IMR-90 (cell line): ENCODE results near the gene KAT6B. TPM values are rescaled to one million over a fixed set of nuclear protein-coding genes. Genes with fewer than 3 reads are reported as not detected.

Experiments
- ATAC-seq: fragments of 200-7000 bp; cut with Tn5 transposase; 2 replicates; pipeline ENCODE4 v1.9.1; 2020; ENCODE audit warnings: low read depth, mild to moderate bottlenecking, moderate library complexity
- BruUV-seq: library from RNA; stranded (reverse); fragments of 400-500 nt; replicated peaks from 2 replicates; lab custom pipeline; 2021; lab: Mats Ljungman, UMichigan
- CTCF ChIA-PET: fragments of 300-600 bp; formaldehyde crosslinking; extraction: SDS; loops from one replicate; lab custom pipeline; 2021; ENCODE audit warnings: antibody characterized with exemption; lab: Yijun Ruan, JAX
- POLR2A ChIA-PET: fragments of 300-600 bp; sonication (Branson Sonifier 250); formaldehyde crosslinking; loops from one replicate; lab custom pipeline; 2022; ENCODE audit warnings: antibody characterized with exemption; ENCODE audit not compliant: unreplicated experiment; lab: Charles Lee
- DNase-seq: peaks from one replicate; pipeline ENCODE4 v3.0.0; 2013
- H2AFZ ChIP-seq: replicated peaks from 2 replicates; pipeline ENCODE3; 2013; ENCODE audit warnings: low read length, mild to moderate bottlenecking; ENCODE audit not compliant: poor library complexity
- H2AK5ac ChIP-seq: 2 replicates; pipeline ENCODE4 v1.6.1; 2013; ENCODE audit warnings: low read depth, low read length, inconsistent platforms
- H2AK9ac ChIP-seq: replicated peaks from 2 replicates; pipeline ENCODE3; 2013; ENCODE audit warnings: mild to moderate bottlenecking, low read depth, low read length, moderate library complexity; ENCODE audit not compliant: poor library complexity
- H2BK120ac ChIP-seq: 2 replicates; pipeline ENCODE4 v1.6.1; 2013; ENCODE audit warnings: low read depth, low read length, inconsistent platforms
- H2BK15ac ChIP-seq: 3 replicates; pipeline ENCODE4 v1.6.1; 2013; ENCODE audit warnings: low read depth, low read length, inconsistent platforms
- H2BK20ac ChIP-seq: 2 replicates; pipeline ENCODE4 v1.6.1; 2013; ENCODE audit warnings: low read depth, mild to moderate bottlenecking, inconsistent platforms, low read length, moderate library complexity
- H2BK5ac ChIP-seq: 2 replicates; pipeline ENCODE4 v1.6.1; 2013; ENCODE audit warnings: mild to moderate bottlenecking, low read depth, low read length, inconsistent platforms; ENCODE audit not compliant: poor library complexity, severe bottlenecking
- H3K14ac ChIP-seq: replicated peaks from 2 replicates; pipeline ENCODE4 v1.6.1; 2013; ENCODE audit warnings: low read depth, low read length, inconsistent platforms
- H3K18ac ChIP-seq: 2 replicates; pipeline ENCODE4 v1.6.1; 2013; ENCODE audit warnings: low read depth, low read length, control low read depth
- H3K23ac ChIP-seq: 2 replicates; pipeline ENCODE4 v1.6.1; 2013; ENCODE audit warnings: low read depth, low read length, inconsistent platforms
- H3K27ac ChIP-seq: 2 replicates; pipeline ENCODE4 v1.5.1; 2013; ENCODE audit warnings: mild to moderate bottlenecking, control low read depth, low read length; ENCODE audit not compliant: insufficient read depth
- H3K27me3 ChIP-seq: 2 replicates; pipeline ENCODE4 v1.6.1; 2013; ENCODE audit warnings: low read length; ENCODE audit not compliant: control insufficient read depth, insufficient read depth
- H3K36me3 ChIP-seq: 2 replicates; pipeline ENCODE4 v1.6.1; 2013; ENCODE audit warnings: low read length, mixed read lengths; ENCODE audit not compliant: control insufficient read depth, insufficient read depth
- H3K4ac ChIP-seq: 2 replicates; pipeline ENCODE4 v1.6.1; 2013; ENCODE audit warnings: low read depth, low read length, inconsistent platforms
- H3K4me1 ChIP-seq: 2 replicates; pipeline ENCODE4 v1.6.1; 2013; ENCODE audit warnings: low read length, mixed read lengths; ENCODE audit not compliant: control insufficient read depth, insufficient read depth
- H3K4me2 ChIP-seq: 2 replicates; pipeline ENCODE4 v1.6.1; 2013; ENCODE audit warnings: low read depth, mild to moderate bottlenecking, control low read depth, low read length, moderate library complexity
- H3K4me3 ChIP-seq: 2 replicates; pipeline ENCODE4 v1.5.1; 2013; ENCODE audit warnings: low read depth, mild to moderate bottlenecking, control low read depth, low read length, moderate library complexity; ENCODE audit not compliant: insufficient read depth
- H3K56ac ChIP-seq: 2 replicates; pipeline ENCODE4 v1.6.1; 2013; ENCODE audit warnings: low read length, inconsistent platforms; ENCODE audit not compliant: insufficient read depth; ENCODE audit errors: extremely low read depth
- H3K79me1 ChIP-seq, 2 experiments: 2 replicates each; pipeline ENCODE4 v1.6.1; 2013; ENCODE audit warnings: low read length in 2 of 2, inconsistent platforms in 1 of 2, low read depth in 1 of 2
- H3K9ac ChIP-seq: 2 replicates; pipeline ENCODE4 v1.6.1; 2013; ENCODE audit warnings: low read depth, low read length, control low read depth
- H3K9me1 ChIP-seq: 2 replicates; pipeline ENCODE4 v1.6.1; 2013; ENCODE audit warnings: low read length, inconsistent platforms; ENCODE audit not compliant: insufficient read depth
- H3K9me3 ChIP-seq: 2 replicates; pipeline ENCODE4 v1.6.1; 2013; ENCODE audit warnings: low read length; ENCODE audit not compliant: control insufficient read depth, insufficient read depth
- H4K20me1 ChIP-seq: 2 replicates; pipeline ENCODE4 v1.6.1; 2013; ENCODE audit warnings: low read length, inconsistent platforms; ENCODE audit not compliant: insufficient read depth
- H4K5ac ChIP-seq: 2 replicates; pipeline ENCODE4 v1.6.1; 2013; ENCODE audit warnings: mild to moderate bottlenecking, low read depth, low read length, control low read depth
- H4K8ac ChIP-seq, 2 experiments: 2 replicates each; pipeline ENCODE4 v1.6.1; 2013; ENCODE audit warnings: low read depth in 2 of 2, low read length in 2 of 2, control low read depth in 1 of 2, inconsistent platforms in 1 of 2
- H4K91ac ChIP-seq: 2 replicates; pipeline ENCODE4 v1.6.1; 2013; ENCODE audit warnings: low read depth, low read length, inconsistent platforms; ENCODE audit not compliant: insufficient read depth
- BHLHE40 ChIP-seq: fragments of 150-350 bp; IDR thresholded peaks from 2 replicates; pipeline ENCODE4 v1.6.1; 2016; ENCODE audit warnings: mild to moderate bottlenecking, low read depth, low read length
- CEBPB ChIP-seq: IDR thresholded peaks from 2 replicates; pipeline ENCODE4 v1.6.1; 2012; ENCODE audit warnings: low read depth, low read length, improper control_type of control experiment
- CHD1 ChIP-seq: IDR thresholded peaks from 2 replicates; pipeline ENCODE4 v1.6.1; 2012; ENCODE audit warnings: low read depth, low read length, improper control_type of control experiment
- FOS ChIP-seq: fragments of 150-350 bp; IDR thresholded peaks from 2 replicates; pipeline ENCODE4 v1.6.1; 2016; ENCODE audit warnings: low read depth, low read length
- MAZ ChIP-seq: IDR thresholded peaks from 2 replicates; pipeline ENCODE4 v1.6.1; 2012; ENCODE audit warnings: low read depth, mild to moderate bottlenecking, low read length, improper control_type of control experiment, moderate library complexity, borderline replicate concordance
- MXI1 ChIP-seq: IDR thresholded peaks from 2 replicates; pipeline ENCODE4 v1.6.1; 2012; ENCODE audit warnings: low read depth, mild to moderate bottlenecking, low read length, moderate library complexity, borderline replicate concordance
- NFE2L2 ChIP-seq: fragments of 150-350 bp; IDR thresholded peaks from 2 replicates; pipeline ENCODE4 v1.6.1; 2016; ENCODE audit warnings: low read depth, mild to moderate bottlenecking, low read length
- POLR2A ChIP-seq: IDR thresholded peaks from 2 replicates; pipeline ENCODE4 v1.6.1; 2012; ENCODE audit warnings: mild to moderate bottlenecking, low read depth, low read length
- RAD21 ChIP-seq: IDR thresholded peaks from 2 replicates; pipeline ENCODE4 v1.6.1; 2012; ENCODE audit warnings: low read length, improper control_type of control experiment
- RFX5 ChIP-seq: IDR thresholded peaks from 2 replicates; pipeline ENCODE4 v1.8.0; 2012; ENCODE audit warnings: low read depth, mild to moderate bottlenecking, low read length, moderate library complexity
- SMC3 ChIP-seq: fragments of 150-350 bp; IDR thresholded peaks from 2 replicates; pipeline ENCODE4 v1.6.1; 2016; ENCODE audit warnings: low read depth, mild to moderate bottlenecking, antibody characterized with exemption, low read length, moderate library complexity
- WGBS, 2 experiments: methylation state at CpG; one replicate each; pipeline versions ENCODE4 v1.1.5 to v1.1.7; 2013; ENCODE audit warnings: missing lambda C conversion rate in 2 of 2; ENCODE audit not compliant: insufficient read length in 1 of 2; ENCODE audit errors: extremely low coverage in 2 of 2; 5-methylcytosine and 5-hydroxymethylcytosine counted together
- dilution Hi-C: fragments of 300-500 bp; cut with HindIII; formaldehyde crosslinking; loops from one replicate; pipeline ENCODE4 v1.14.3; 2018; ENCODE audit warnings: low sequenced_read_pairs; ENCODE audit not compliant: unreplicated experiment
- in situ Hi-C: fragments of 300-500 bp; cut with MboI; formaldehyde crosslinking; loops from 3 replicates; pipeline ENCODE4 v1.14.3; 2019; ENCODE audit warnings: low sequenced_read_pairs, inconsistent platforms, mixed read lengths
- intact Hi-C: fragments of 100-400 bp; cut with micrococcal nuclease; formaldehyde crosslinking; loops from 2 replicates; pipeline ENCODE4 v1.10.0; 2022
- polyA plus RNA-seq, 3 experiments: library from polyadenylated mRNA; depleted of rRNA; stranded (reverse); fragments of >200 nt; gene quantifications; 2 replicates each; pipeline ENCODE4 v1.2.3, GENCODE V29; 2012; ENCODE audit warnings: low replicate concordance in 1 of 3
- total RNA-seq: library from RNA; depleted of rRNA; stranded (reverse); fragments of >200 nt; gene quantifications from 2 replicates; pipeline ENCODE4 v1.2.3, GENCODE V29; 2012
- TF ChIP-seq, protein P1 (sequence below): fragments of 150-350 bp; IDR thresholded peaks from 2 replicates; pipeline ENCODE4 v1.6.1; 2017; ENCODE audit warnings: mild to moderate bottlenecking, antibody characterized with exemption, low read length, low read depth
- TF ChIP-seq, protein P2 (sequence below): fragments of 150-350 bp; IDR thresholded peaks from 2 replicates; pipeline ENCODE4 v1.6.1; 2016; ENCODE audit warnings: low read depth, mild to moderate bottlenecking, low read length, moderate library complexity, borderline replicate concordance
- TF ChIP-seq, protein P3 (sequence below): conservative IDR thresholded peaks from 2 replicates; pipeline ENCODE4 v1.5.1; 2012; ENCODE audit warnings: mild to moderate bottlenecking, low read depth, low read length, improper control_type of control experiment

The KAT6B gene
- total and polyA plus RNA-seq, 2 of the 4 experiments (the other 2 are of a cell fraction), result 8.8 to 28.1 TPM

DNA sequence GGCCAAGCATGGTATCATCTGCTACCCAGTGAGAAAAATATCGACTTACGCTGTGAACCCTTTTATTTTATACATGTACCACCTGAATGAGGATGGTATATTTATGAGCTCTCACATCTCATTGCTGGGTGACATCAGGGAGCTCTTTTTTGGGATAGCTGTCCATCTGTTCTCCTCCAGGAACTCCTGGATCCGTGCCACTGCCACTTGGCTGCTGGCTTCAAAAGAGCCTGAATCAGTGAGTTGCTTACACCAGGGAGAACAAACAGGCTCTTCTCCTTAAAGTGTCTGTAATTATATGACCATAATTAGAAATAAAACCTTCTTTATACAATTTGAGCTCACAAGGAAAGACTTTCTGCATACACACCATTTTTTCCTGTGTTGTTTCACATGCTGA is 106.2 kb downstream of the KAT6B start:
- H3K4me3 ChIP-seq, result no peak overlapping the region
- ChIA-PET CTCF (no interaction called here), POLR2A (no interaction called here)
- H4K5ac ChIP-seq, result no peak overlapping the region
- H2BK5ac ChIP-seq, result no peak overlapping the region
- H3K18ac ChIP-seq, result peak overlapping the region; percentile 61; the same call in 1 of the 2 replicates
- dilution Hi-C loops, result no loop called here
- H3K79me1 ChIP-seq, result peaks cover 21 to 59% of the 10 kb centered on the region in 2 experiments
- no peak overlapping the region for H3K9ac ChIP-seq
- H3K4me2 ChIP-seq, result no peak overlapping the region
- H2AK9ac ChIP-seq, result no peak overlapping the region
- H2BK120ac ChIP-seq, result no peak overlapping the region
- no peaks in the 10 kb centered on the region for H3K36me3 ChIP-seq
- H2BK15ac ChIP-seq, result no peak overlapping the region
- no peak overlapping the region for H3K4ac ChIP-seq
- no peak overlapping the region for H3K14ac ChIP-seq
- no peak overlapping the region for H2AK5ac ChIP-seq
- DNase-seq (no peak), ATAC-seq (no peak)
- H2AFZ ChIP-seq, result no peak overlapping the region
- H3K4me1 ChIP-seq, result peaks cover 12% of the 10 kb centered on the region
- H3K56ac ChIP-seq, result no peak overlapping the region
- no peak overlapping the region for H3K27ac ChIP-seq
- no peaks in the 10 kb centered on the region for H3K27me3 ChIP-seq
- H4K20me1 ChIP-seq, result no peaks in the 10 kb centered on the region
- TF ChIP-seq CEBPB (no peak), NFE2L2 (no peak), RAD21 (no peak), BHLHE40 (no peak), POLR2A (no peak), RFX5 (no peak), SMC3 (no peak), FOS (no peak), CHD1 (no peak), MAZ (no peak), MXI1 (no peak)
- TF ChIP-seq, protein P1, sequence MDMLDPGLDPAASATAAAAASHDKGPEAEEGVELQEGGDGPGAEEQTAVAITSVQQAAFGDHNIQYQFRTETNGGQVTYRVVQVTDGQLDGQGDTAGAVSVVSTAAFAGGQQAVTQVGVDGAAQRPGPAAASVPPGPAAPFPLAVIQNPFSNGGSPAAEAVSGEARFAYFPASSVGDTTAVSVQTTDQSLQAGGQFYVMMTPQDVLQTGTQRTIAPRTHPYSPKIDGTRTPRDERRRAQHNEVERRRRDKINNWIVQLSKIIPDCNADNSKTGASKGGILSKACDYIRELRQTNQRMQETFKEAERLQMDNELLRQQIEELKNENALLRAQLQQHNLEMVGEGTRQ, result no peak
- TF ChIP-seq, protein P2, sequence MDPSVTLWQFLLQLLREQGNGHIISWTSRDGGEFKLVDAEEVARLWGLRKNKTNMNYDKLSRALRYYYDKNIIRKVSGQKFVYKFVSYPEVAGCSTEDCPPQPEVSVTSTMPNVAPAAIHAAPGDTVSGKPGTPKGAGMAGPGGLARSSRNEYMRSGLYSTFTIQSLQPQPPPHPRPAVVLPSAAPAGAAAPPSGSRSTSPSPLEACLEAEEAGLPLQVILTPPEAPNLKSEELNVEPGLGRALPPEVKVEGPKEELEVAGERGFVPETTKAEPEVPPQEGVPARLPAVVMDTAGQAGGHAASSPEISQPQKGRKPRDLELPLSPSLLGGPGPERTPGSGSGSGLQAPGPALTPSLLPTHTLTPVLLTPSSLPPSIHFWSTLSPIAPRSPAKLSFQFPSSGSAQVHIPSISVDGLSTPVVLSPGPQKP, result no peak
- TF ChIP-seq, protein P3, sequence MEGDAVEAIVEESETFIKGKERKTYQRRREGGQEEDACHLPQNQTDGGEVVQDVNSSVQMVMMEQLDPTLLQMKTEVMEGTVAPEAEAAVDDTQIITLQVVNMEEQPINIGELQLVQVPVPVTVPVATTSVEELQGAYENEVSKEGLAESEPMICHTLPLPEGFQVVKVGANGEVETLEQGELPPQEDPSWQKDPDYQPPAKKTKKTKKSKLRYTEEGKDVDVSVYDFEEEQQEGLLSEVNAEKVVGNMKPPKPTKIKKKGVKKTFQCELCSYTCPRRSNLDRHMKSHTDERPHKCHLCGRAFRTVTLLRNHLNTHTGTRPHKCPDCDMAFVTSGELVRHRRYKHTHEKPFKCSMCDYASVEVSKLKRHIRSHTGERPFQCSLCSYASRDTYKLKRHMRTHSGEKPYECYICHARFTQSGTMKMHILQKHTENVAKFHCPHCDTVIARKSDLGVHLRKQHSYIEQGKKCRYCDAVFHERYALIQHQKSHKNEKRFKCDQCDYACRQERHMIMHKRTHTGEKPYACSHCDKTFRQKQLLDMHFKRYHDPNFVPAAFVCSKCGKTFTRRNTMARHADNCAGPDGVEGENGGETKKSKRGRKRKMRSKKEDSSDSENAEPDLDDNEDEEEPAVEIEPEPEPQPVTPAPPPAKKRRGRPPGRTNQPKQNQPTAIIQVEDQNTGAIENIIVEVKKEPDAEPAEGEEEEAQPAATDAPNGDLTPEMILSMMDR, result no peak
- H4K8ac ChIP-seq, result no peak overlapping the region
- H3K9me1 ChIP-seq, result peaks cover 8% of the 10 kb centered on the region
- in situ Hi-C loops, result no loop called here
- whole genome bisulfite sequencing, 2 experiments, result no CpG with 5 or more reads among the region's 3 CpGs
- H3K9me3 ChIP-seq, result no peaks in the 10 kb centered on the region
- H2BK20ac ChIP-seq, result no peak overlapping the region
- H4K91ac ChIP-seq, result no peak overlapping the region
- no peak overlapping the region for H3K23ac ChIP-seq
- intact Hi-C loops, result no loop called here
- no TSS peak for BruUV-seq
